ENCODE results near the gene IL17D. TPM values are rescaled to one million over a fixed set of nuclear protein-coding genes. Genes with fewer than 3 reads are reported as not detected.

Gene IL17D
- total RNA-seq, 1 experiment from 2014 or later, result 2.2 TPM

GRCh38 chr13:20749377-20749776 is 45.9 kb downstream of the IL17D start:
- H3K36me3 Mint-ChIP-seq (ENCODE audit: insufficient read depth, unreplicated experiment), result no peaks in the 10 kb centered on the region

GRCh38 chr13:20754009-20754408 is 50.5 kb downstream of the IL17D start:
- POLR2A ChIA-PET, result interaction anchor here (0.6 kb wide), 1 partner anchor 247 kb away, joined by 5 read pairs; no protein-coding TSS in a partner anchor
- Histone ChIP-seq H3K36me3 (ENCODE audit: control insufficient read depth, insufficient read depth, low read length) (no peaks in the 10 kb centered on the region), H3K4me3 (ENCODE audit: low read depth, low read length) (no peak overlapping the region), H3K4me1 (no peaks in the 10 kb centered on the region), H3K27me3 (replicated peaks; ENCODE audit: control insufficient read depth, insufficient read depth, low read length) (no peaks in the 10 kb centered on the region), H3K9me3 (peaks cover 24% of the 10 kb centered on the region)
- Mint-ChIP-seq H3K27me3 (ENCODE audit: insufficient read depth, unreplicated experiment) (no peaks in the 10 kb centered on the region), H3K27ac (ENCODE audit: unreplicated experiment) (no peak overlapping the region), H3K4me1 (ENCODE audit: low read depth, unreplicated experiment) (peaks cover 7% of the 10 kb centered on the region), H3K36me3 (ENCODE audit: insufficient read depth, unreplicated experiment) (no peaks in the 10 kb centered on the region), H3K4me3 (ENCODE audit: unreplicated experiment) (no peak overlapping the region), H3K9me3 (ENCODE audit: unreplicated experiment) (peaks cover 51% of the 10 kb centered on the region)
- no peak for TF ChIP-seq CTCF (IDR thresholded peaks at IDR 0.05; ENCODE audit: insufficient read depth in 1 of 2, low read depth in 1 of 2, low read length in 1 of 2, severe bottlenecking in 1 of 2, unreplicated experiment in 1 of 2)
- no peak for DNase-seq
- no TSS peak for BruUV-seq (replicated peaks)
- CTCF ChIA-PET, result no interaction called here
- intact Hi-C loops (cut with micrococcal nuclease; ENCODE audit: unreplicated experiment), result no loop called here

More at GRCh38 chr13:20749377-20749776, 45.9 kb downstream of the IL17D start:
- no peak overlapping the region for H3K4me3 ChIP-seq (ENCODE audit: low read depth, low read length)
- no peaks in the 10 kb centered on the region for H3K4me1 ChIP-seq
- no peaks in the 10 kb centered on the region for H3K36me3 ChIP-seq (ENCODE audit: control insufficient read depth, insufficient read depth, low read length)
- no TSS peak for BruUV-seq (replicated peaks)
- Mint-ChIP-seq H3K27me3 (ENCODE audit: insufficient read depth, unreplicated experiment) (no peaks in the 10 kb centered on the region), H3K4me1 (ENCODE audit: low read depth, unreplicated experiment) (no peaks in the 10 kb centered on the region), H3K27ac (ENCODE audit: unreplicated experiment) (no peak overlapping the region), H3K4me3 (ENCODE audit: unreplicated experiment) (no peak overlapping the region), H3K9me3 (ENCODE audit: unreplicated experiment) (peaks cover 46% of the 10 kb centered on the region)
- H3K9me3 ChIP-seq, result peaks cover 17% of the 10 kb centered on the region
- no peaks in the 10 kb centered on the region for H3K27me3 ChIP-seq (replicated peaks; ENCODE audit: control insufficient read depth, insufficient read depth, low read length)
- ChIA-PET POLR2A (no interaction called here), CTCF (no interaction called here)
- intact Hi-C loops (cut with micrococcal nuclease; ENCODE audit: unreplicated experiment), result no loop called here
- TF ChIP-seq CTCF (IDR thresholded peaks at IDR 0.05; ENCODE audit: insufficient read depth in 1 of 2, low read depth in 1 of 2, low read length in 1 of 2, severe bottlenecking in 1 of 2, unreplicated experiment in 1 of 2), result no peak
- no peak for DNase-seq

GRCh38 chr13:20760872-20761271 is 57.4 kb downstream of the IL17D start:
- no peak for DNase-seq
- Histone ChIP-seq H3K4me1 (no peaks in the 10 kb centered on the region), H3K9me3 (peaks cover 8% of the 10 kb centered on the region), H3K27me3 (replicated peaks; ENCODE audit: control insufficient read depth, insufficient read depth, low read length) (no peaks in the 10 kb centered on the region), H3K36me3 (ENCODE audit: control insufficient read depth, insufficient read depth, low read length) (no peaks in the 10 kb centered on the region), H3K4me3 (ENCODE audit: low read depth, low read length) (no peak overlapping the region)
- Mint-ChIP-seq H3K4me1 (ENCODE audit: low read depth, unreplicated experiment) (peaks cover 7% of the 10 kb centered on the region), H3K27me3 (ENCODE audit: insufficient read depth, unreplicated experiment) (no peaks in the 10 kb centered on the region), H3K4me3 (ENCODE audit: unreplicated experiment) (no peak overlapping the region), H3K36me3 (ENCODE audit: insufficient read depth, unreplicated experiment) (no peaks in the 10 kb centered on the region), H3K27ac (ENCODE audit: unreplicated experiment) (no peak overlapping the region), H3K9me3 (ENCODE audit: unreplicated experiment) (peaks cover 12% of the 10 kb centered on the region)
- ChIA-PET CTCF (no interaction called here), POLR2A (no interaction called here)
- no TSS peak for BruUV-seq (replicated peaks)
- intact Hi-C loops (cut with micrococcal nuclease; ENCODE audit: unreplicated experiment), result no loop called here
- no peak for TF ChIP-seq CTCF (IDR thresholded peaks at IDR 0.05; ENCODE audit: insufficient read depth in 1 of 2, low read depth in 1 of 2, low read length in 1 of 2, severe bottlenecking in 1 of 2, unreplicated experiment in 1 of 2)

All from Caco-2 (cell line).